WTC11 (cell line): ENCODE results near the gene TIMM50. TPM values are rescaled to one million over a fixed set of nuclear protein-coding genes. Genes with fewer than 3 reads are reported as not detected.
A peak's percentile ranks its signal among the peaks of the same experiment; 100 is the strongest.

Source experiments
- ATAC-seq: fragments of 200-7000 bp; cut with Tn5 transposase; 2 replicates; pipeline ENCODE4 v1.10.0; 2021; ENCODE audit warnings: mild to moderate bottlenecking, moderate library complexity
- CTCF ChIA-PET: fragments of 300-600 bp; sonication (Branson Sonifier 250); formaldehyde crosslinking; loops from one replicate; lab custom pipeline; 2021; ENCODE audit warnings: antibody characterized with exemption; lab: Charles Lee
- POLR2A ChIA-PET: fragments of 350-600 bp; sonication (Branson Sonifier 250); formaldehyde crosslinking; loops from one replicate; lab custom pipeline; 2021; ENCODE audit warnings: antibody characterized with exemption; lab: Charles Lee
- DNase-seq: peaks from one replicate; pipeline ENCODE4 v3.0.0; 2021; ENCODE audit warnings: low spot score
- H3K27ac Mint-ChIP-seq: 2 replicates; pipeline ENCODE4 v1.8.0; 2021; ENCODE audit warnings: mixed read lengths
- H3K27me3 Mint-ChIP-seq: 2 replicates; pipeline ENCODE4 v1.8.0; 2021; ENCODE audit warnings: low read depth, mild to moderate bottlenecking, moderate library complexity, mixed read lengths
- H3K36me3 Mint-ChIP-seq: 2 replicates; pipeline ENCODE4 v1.8.0; 2021; ENCODE audit warnings: mixed read lengths
- H3K4me1 Mint-ChIP-seq: 2 replicates; pipeline ENCODE4 v1.8.0; 2022; ENCODE audit warnings: mixed read lengths
- H3K4me3 Mint-ChIP-seq: 2 replicates; pipeline ENCODE4 v1.8.0; 2021; ENCODE audit warnings: mild to moderate bottlenecking, moderate library complexity, mixed read lengths
- H3K9me3 Mint-ChIP-seq: 2 replicates; pipeline ENCODE4 v1.8.0; 2021; ENCODE audit warnings: mixed read lengths
- AR ChIP-seq: fragments of 250-450 bp; sonication (Bioruptor Pico); IDR thresholded peaks from 2 replicates; pipeline ENCODE4 v1.9.0; 2021; ENCODE audit warnings: mild to moderate bottlenecking
- ATF1 ChIP-seq: sonication (generic); formaldehyde crosslinking; IDR thresholded peaks from 2 replicates; pipeline ENCODE4 v1.8.1; 2023; ENCODE audit warnings: mild to moderate bottlenecking, moderate library complexity, missing genetic modification reagents
- ATF2 ChIP-seq: sonication (generic); formaldehyde crosslinking; IDR thresholded peaks from 2 replicates; pipeline ENCODE4 v1.8.1; 2022; ENCODE audit warnings: low read depth, missing genetic modification reagents, borderline replicate concordance
- CREM ChIP-seq: sonication (generic); formaldehyde crosslinking; IDR thresholded peaks from 2 replicates; pipeline ENCODE4 v1.8.1; 2022; ENCODE audit warnings: mild to moderate bottlenecking, missing genetic modification reagents, moderate library complexity
- EMX1 ChIP-seq: fragments of 250-450 bp; sonication (Bioruptor Pico); IDR thresholded peaks from 2 replicates; pipeline ENCODE4 v1.8.0; 2021; ENCODE audit warnings: mild to moderate bottlenecking
- FOXJ3 ChIP-seq: sonication (generic); formaldehyde crosslinking; IDR thresholded peaks from 2 replicates; pipeline ENCODE4 v1.9.0; 2021; ENCODE audit warnings: missing genetic modification reagents, mild to moderate bottlenecking, borderline replicate concordance
- GABPB1 ChIP-seq: sonication (generic); formaldehyde crosslinking; IDR thresholded peaks from 2 replicates; pipeline ENCODE4 v1.8.1; 2023; ENCODE audit warnings: mild to moderate bottlenecking, missing genetic modification reagents
- GRHL2 ChIP-seq: fragments of 250-450 bp; sonication (Bioruptor Pico); IDR thresholded peaks from 2 replicates; pipeline ENCODE4 v1.8.0; 2022; ENCODE audit warnings: mild to moderate bottlenecking, moderate library complexity; ENCODE audit not compliant: insufficient replicate concordance, severe bottlenecking
- GTF2I ChIP-seq: fragments of 250-450 bp; sonication (Bioruptor Pico); conservative IDR thresholded peaks from 2 replicates; pipeline ENCODE4 v1.4.0; 2021; ENCODE audit warnings: mild to moderate bottlenecking
- HMGXB4 ChIP-seq: sonication (generic); formaldehyde crosslinking; IDR thresholded peaks from 2 replicates; pipeline ENCODE4 v1.8.1; 2023; ENCODE audit warnings: mild to moderate bottlenecking, moderate library complexity, missing genetic modification reagents
- JAZF1 ChIP-seq: fragments of 250-450 bp; sonication (Bioruptor Pico); IDR thresholded peaks from 2 replicates; pipeline ENCODE4 v1.9.0; 2021; ENCODE audit warnings: moderate library complexity, mild to moderate bottlenecking, inconsistent platforms
- JUN ChIP-seq: sonication (generic); formaldehyde crosslinking; IDR thresholded peaks from 2 replicates; pipeline ENCODE4 v1.8.0; 2023; ENCODE audit warnings: mild to moderate bottlenecking, missing genetic modification reagents
- NFYB ChIP-seq: sonication (generic); formaldehyde crosslinking; conservative IDR thresholded peaks from 2 replicates; pipeline ENCODE4 v1.8.0; 2022; ENCODE audit warnings: low read depth, missing genetic modification reagents
- NR2C2 ChIP-seq: sonication (generic); formaldehyde crosslinking; IDR thresholded peaks from 2 replicates; pipeline ENCODE4 v1.8.0; 2022; ENCODE audit warnings: mild to moderate bottlenecking, missing genetic modification reagents
- NR3C1 ChIP-seq: sonication (generic); formaldehyde crosslinking; conservative IDR thresholded peaks from 2 replicates; pipeline ENCODE4 v1.8.1; 2023; ENCODE audit warnings: low read depth, mild to moderate bottlenecking, missing genetic modification reagents
- PRRX2 ChIP-seq: fragments of 250-450 bp; sonication (Bioruptor Pico); IDR thresholded peaks from 2 replicates; pipeline ENCODE4 v1.8.0; 2021; ENCODE audit warnings: mild to moderate bottlenecking
- RORB ChIP-seq: fragments of 250-450 bp; sonication (Bioruptor Pico); IDR thresholded peaks from 2 replicates; pipeline ENCODE4 v1.9.0; 2021; ENCODE audit warnings: mild to moderate bottlenecking
- SOX15 ChIP-seq: fragments of 250-450 bp; sonication (Bioruptor Pico); IDR thresholded peaks from 2 replicates; pipeline ENCODE4 v1.9.0; 2021; ENCODE audit warnings: mild to moderate bottlenecking
- USF1 ChIP-seq: sonication (generic); formaldehyde crosslinking; IDR thresholded peaks from 2 replicates; pipeline ENCODE4 v1.8.0; 2022; ENCODE audit warnings: mild to moderate bottlenecking, missing genetic modification reagents
- ZMAT4 ChIP-seq: fragments of 250-450 bp; sonication (Bioruptor Pico); IDR thresholded peaks from 2 replicates; pipeline ENCODE4 v1.9.0; 2021; ENCODE audit warnings: mild to moderate bottlenecking
- ZNF425 ChIP-seq: fragments of 250-450 bp; sonication (Bioruptor Pico); conservative IDR thresholded peaks from 2 replicates; pipeline ENCODE4 v1.9.0; 2021; ENCODE audit warnings: mild to moderate bottlenecking
- ZNF512 ChIP-seq: sonication (generic); formaldehyde crosslinking; IDR thresholded peaks from 2 replicates; pipeline ENCODE4 v1.8.1; 2022; ENCODE audit warnings: missing genetic modification reagents, borderline replicate concordance
- ZSCAN18 ChIP-seq: fragments of 250-450 bp; sonication (Bioruptor Pico); IDR thresholded peaks from 2 replicates; pipeline ENCODE4 v2.1.2; 2022; ENCODE audit warnings: mild to moderate bottlenecking, moderate library complexity
- total RNA-seq: library from RNA; stranded (reverse); gene quantifications from 3 replicates; pipeline ENCODE4 v1.2.3, GENCODE V29; 2021

The TIMM50 gene
- total RNA-seq, 1 experiment from 2014 or later: 154 TPM

GRCh38 chr19:39512988-39513387 is 32.4 kb downstream of the TIMM50 start (continued):
- no peak for TF ChIP-seq JAZF1 (CRISPR knock-in tag)

GRCh38 chr19:39514840-39515550 is 34.4 kb downstream of the TIMM50 start, which contains the start of gene SELENOV:
Gene SELENOV, plus strand, starts transcription at chr19:39515139. Its CDS starts 74 bp downstream, at chr19:39515213.
- H3K27ac Mint-ChIP-seq: peak within 1 kb of the TSS; percentile 41; the same call in 1 of the 2 replicates
- ChIA-PET CTCF (interaction anchor here (0.7 to 4.0 kb wide), 11 partner anchors 8 to 112 kb away, joined by 3 to 21 read pairs (median 5); partner anchors contain the start of gene EID2B), POLR2A (interaction anchor here (0.8 to 1.8 kb wide), 3 partner anchors 17 to 107 kb away, joined by 3 to 10 read pairs (median 6); partner anchors contain the start of genes EID2B and RPS16)
- peaks cover 5% of the 10 kb centered on the region for H3K36me3 Mint-ChIP-seq
- H3K4me3 Mint-ChIP-seq: peak within 1 kb of the TSS; percentile 89
- no peaks in the 10 kb centered on the region; the same call in 1 of the 2 replicates for H3K9me3 Mint-ChIP-seq
- H3K27me3 Mint-ChIP-seq: peaks cover 36% of the 10 kb centered on the region
- DNase-seq (peak; percentile 90), ATAC-seq (peak; percentile 76)
- peaks cover 27% of the 10 kb centered on the region for H3K4me1 Mint-ChIP-seq
- no peak for TF ChIP-seq ATF2 (CRISPR knock-in tag)
- TF ChIP-seq NFYB (CRISPR knock-in tag): no peak
- no peak for TF ChIP-seq AR
- no peak; the same call in 1 of the 2 replicates for TF ChIP-seq USF1 (CRISPR knock-in tag)
- no peak for TF ChIP-seq SOX15
- TF ChIP-seq FOXJ3 (CRISPR knock-in tag): no peak
- TF ChIP-seq GTF2I: no peak
- no peak for TF ChIP-seq JAZF1 (CRISPR knock-in tag)
- no peak for TF ChIP-seq PRRX2 (CRISPR knock-in tag)
- TF ChIP-seq NR3C1 (CRISPR knock-in tag): no peak
- TF ChIP-seq HMGXB4 (CRISPR knock-in tag): peak; percentile 39
- no peak for TF ChIP-seq ZMAT4 (CRISPR knock-in tag)
- TF ChIP-seq JUN (CRISPR knock-in tag): no peak
- TF ChIP-seq ZNF512 (CRISPR knock-in tag): no peak
- no peak for TF ChIP-seq ZSCAN18 (CRISPR knock-in tag)
- TF ChIP-seq ZNF425: no peak
- no peak for TF ChIP-seq RORB (CRISPR knock-in tag)
- TF ChIP-seq GRHL2 (CRISPR knock-in tag): no peak
- peak; percentile 26; the same call in 1 of the 2 replicates for TF ChIP-seq NR2C2 (CRISPR knock-in tag)
- TF ChIP-seq CREM (CRISPR knock-in tag): no peak
- TF ChIP-seq GABPB1 (CRISPR knock-in tag): no peak
- no peak for TF ChIP-seq EMX1 (CRISPR knock-in tag)
- no peak for TF ChIP-seq ATF1 (CRISPR knock-in tag)
